ENCODE results near the gene NCKIPSD. TPM values are rescaled to one million over a fixed set of nuclear protein-coding genes. Genes with fewer than 3 reads are reported as not detected.

The NCKIPSD gene
- 4.9 to 11.4 TPM (median 9.2 TPM) in 5 replicates for total RNA-seq (2022; extraction: Qiagen RNA extraction; ENCODE audit: low read depth)

DNA sequence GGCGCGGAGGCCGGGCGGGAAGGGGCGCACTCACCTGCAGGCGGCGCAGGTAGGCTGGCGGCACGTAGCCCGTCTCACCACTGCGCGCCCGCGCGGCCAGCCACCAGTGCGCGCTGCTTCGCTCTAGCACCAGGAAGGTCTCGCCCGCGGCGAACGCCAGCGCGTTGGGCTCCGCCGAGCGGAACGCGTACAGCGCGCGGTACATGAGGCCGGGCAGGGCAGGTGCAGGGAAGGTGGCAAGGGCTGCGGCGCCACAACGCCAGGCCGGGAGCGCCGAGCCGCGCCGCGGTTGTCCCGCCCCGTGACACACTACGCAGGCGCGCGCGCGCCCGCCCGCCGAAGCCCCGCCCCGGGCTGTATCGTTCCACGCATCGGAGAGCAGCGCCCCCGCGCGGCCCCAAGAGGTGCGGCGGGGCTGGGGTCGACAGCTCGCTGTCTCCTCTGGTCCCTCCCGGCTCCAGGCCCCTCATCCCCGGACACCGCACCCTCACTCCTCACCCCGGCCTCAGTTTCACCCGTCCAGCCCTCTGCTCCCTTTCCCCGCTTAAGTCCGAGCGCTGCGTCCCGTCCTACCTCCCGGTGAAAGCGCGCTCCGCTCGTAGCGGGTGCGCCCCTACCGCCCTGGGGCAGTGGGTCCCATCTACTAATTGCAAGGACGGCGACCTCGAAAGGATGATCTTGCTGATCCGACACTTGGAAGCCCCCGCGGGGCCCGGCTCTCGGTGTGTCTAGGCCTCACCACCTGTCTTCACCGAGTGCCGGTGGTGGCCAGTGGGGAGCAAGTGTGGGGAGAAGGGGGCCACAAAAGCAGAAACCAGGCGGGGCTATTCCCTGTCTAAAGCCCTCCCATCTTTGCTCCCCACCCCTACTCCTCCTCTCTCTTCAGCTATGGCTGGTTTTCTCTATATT lies at the start of gene NCKIPSD:
TSS of gene NCKIPSD (minus strand) at position 313 of the 909 bp plus-strand sequence. CDS start at position 205, 108 bp downstream.

DNA sequence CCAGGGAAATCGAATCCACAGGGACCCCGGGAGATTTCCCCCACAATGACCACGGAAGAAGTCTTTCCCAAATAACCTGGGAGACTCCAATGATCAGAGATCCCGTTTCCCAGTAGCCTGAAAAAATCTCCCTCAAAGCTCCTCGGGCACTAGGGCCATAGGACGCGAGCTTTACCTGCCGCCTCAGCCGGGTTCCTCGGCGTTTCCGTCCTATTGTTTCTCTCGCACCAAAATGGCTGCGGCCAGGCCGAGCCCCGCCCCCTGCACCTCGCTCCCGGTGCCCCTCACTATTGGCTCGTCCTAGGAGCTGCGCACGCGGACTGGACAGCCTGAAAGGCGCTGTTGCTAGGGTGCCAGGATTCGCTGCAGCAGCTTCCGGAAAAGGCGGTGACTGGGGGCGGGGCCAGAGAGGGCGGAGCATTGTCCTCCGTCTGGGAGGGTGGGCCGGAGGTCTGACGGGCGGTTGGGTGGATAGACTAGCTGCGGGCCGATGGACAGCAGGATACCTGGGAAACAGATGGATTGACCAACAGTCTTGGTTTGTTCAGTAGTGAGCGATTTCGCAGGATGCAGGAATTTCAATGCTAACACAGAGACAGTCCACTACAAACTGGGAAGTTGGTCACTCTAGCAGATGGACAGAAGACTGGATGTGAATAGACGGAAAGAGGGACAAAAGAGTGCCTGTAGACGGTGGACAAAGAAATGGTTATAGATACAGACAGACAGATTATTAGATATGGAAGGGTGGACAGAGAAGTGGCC lies 31.4 kb upstream of the NCKIPSD start, which contains the start of gene IP6K2:
TSS of gene IP6K2 (minus strand) at position 240 of the 765 bp plus-strand sequence. CDS start 21,930 bp downstream, outside the sequence.

DNA sequence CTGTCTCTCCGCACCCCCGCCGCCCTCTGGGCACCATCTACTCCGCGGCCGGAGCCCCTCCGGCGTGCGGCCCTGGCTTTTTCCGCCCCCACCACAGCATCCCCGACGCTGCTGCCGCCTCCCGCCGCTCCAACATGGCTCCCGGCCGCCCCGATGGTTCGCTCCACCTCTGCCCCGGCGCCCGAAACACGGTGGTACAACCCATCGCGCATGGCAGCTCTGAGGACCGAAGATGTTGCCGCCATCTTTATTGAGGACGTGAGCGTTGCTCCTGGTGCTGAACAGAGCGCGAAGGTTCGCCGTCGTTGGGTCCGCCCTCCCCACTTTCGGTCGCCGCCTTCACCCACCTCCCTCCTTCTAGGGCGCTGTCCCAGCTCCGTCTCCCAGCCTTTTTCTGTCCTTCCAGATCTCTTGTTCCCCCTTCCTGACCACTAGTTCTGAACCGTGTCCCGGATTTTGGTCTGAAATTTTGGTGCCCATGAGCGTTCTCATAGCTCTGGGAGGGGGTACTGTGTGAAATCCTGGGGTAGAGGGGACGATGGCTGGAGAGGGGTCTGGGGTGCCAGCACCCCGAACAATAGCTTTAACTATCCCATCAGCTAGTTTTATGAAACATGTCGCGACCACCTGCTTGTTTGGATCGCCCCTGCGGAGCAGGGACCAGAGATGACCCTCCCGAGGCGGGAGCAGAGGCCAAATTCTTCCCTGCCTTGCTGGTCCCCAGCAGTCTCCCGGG lies 22.8 kb downstream of the NCKIPSD start, which contains the start of gene CELSR3:
TSS of gene CELSR3 (minus strand) at position 134 of the 736 bp plus-strand sequence. CDS start 252 bp downstream, outside the sequence.

GRCh38 chr3:48635222-48636021 lies 50.3 kb downstream of the NCKIPSD start, which contains the start of gene SLC26A6:
Gene SLC26A6 (minus strand): TSS chr3:48635461. CDS start chr3:48635393, 68 bp downstream.

Other genes starting within 250 kb of the NCKIPSD start
- 20.8 to 29.7 TPM (median 26.2 TPM) in 5 replicates for gene CCDC51, start 245.8 kb downstream of the NCKIPSD start, total RNA-seq (2022; extraction: Qiagen RNA extraction; ENCODE audit: low read depth)
- gene TMA7, start 245.7 kb downstream of the NCKIPSD start, total RNA-seq (2022; extraction: Qiagen RNA extraction; ENCODE audit: low read depth): 270 to 585 TPM (median 291 TPM) in 5 replicates
- 6.9 to 9.8 TPM (median 8.7 TPM) in 5 replicates for gene ATRIP, start 239.2 kb downstream of the NCKIPSD start, total RNA-seq (2022; extraction: Qiagen RNA extraction; ENCODE audit: low read depth)
- gene SHISA5, start 181.7 kb downstream of the NCKIPSD start, total RNA-seq (2022; extraction: Qiagen RNA extraction; ENCODE audit: low read depth): 83.6 to 137 TPM (median 127 TPM) in 5 replicates
- gene PFKFB4, start 129.1 kb downstream of the NCKIPSD start, total RNA-seq (2022; extraction: Qiagen RNA extraction; ENCODE audit: low read depth): 10.8 to 18.0 TPM (median 13.9 TPM) in 5 replicates
- 4.6 to 11.7 TPM (median 8.9 TPM) in 5 replicates for gene UCN2, start 122.1 kb downstream of the NCKIPSD start, total RNA-seq (2022; extraction: Qiagen RNA extraction; ENCODE audit: low read depth)
- gene COL7A1, start 90.6 kb downstream of the NCKIPSD start, total RNA-seq (2022; extraction: Qiagen RNA extraction; ENCODE audit: low read depth): 93.6 to 227 TPM (median 182 TPM) in 5 replicates
- gene UQCRC1, start 76.3 kb downstream of the NCKIPSD start, total RNA-seq (2022; extraction: Qiagen RNA extraction; ENCODE audit: low read depth): 154 to 191 TPM (median 182 TPM) in 5 replicates
- not detected in 5 replicates for gene TMEM89, start 64.1 kb downstream of the NCKIPSD start, total RNA-seq (2022; extraction: Qiagen RNA extraction; ENCODE audit: low read depth)
- gene SLC26A6, start 50.5 kb downstream of the NCKIPSD start, total RNA-seq (2022; extraction: Qiagen RNA extraction; ENCODE audit: low read depth): 14.6 to 23.6 TPM (median 19.8 TPM) in 5 replicates
- gene CELSR3, start 23.0 kb downstream of the NCKIPSD start, total RNA-seq (2022; extraction: Qiagen RNA extraction; ENCODE audit: low read depth): 2.5 to 5.7 TPM (median 5.1 TPM) in 5 replicates
- gene IP6K2, start 31.3 kb upstream of the NCKIPSD start, total RNA-seq (2022; extraction: Qiagen RNA extraction; ENCODE audit: low read depth): 46.3 to 49.1 TPM (median 48.9 TPM) in 5 replicates
- 13.8 to 22.2 TPM (median 18.4 TPM) in 5 replicates for gene PRKAR2A, start 162.0 kb upstream of the NCKIPSD start, total RNA-seq (2022; extraction: Qiagen RNA extraction; ENCODE audit: low read depth)
- gene SLC25A20, start 213.0 kb upstream of the NCKIPSD start, total RNA-seq (2022; extraction: Qiagen RNA extraction; ENCODE audit: low read depth): 10.2 to 13.8 TPM (median 11.1 TPM) in 5 replicates
- gene ARIH2, start 232.9 kb upstream of the NCKIPSD start, total RNA-seq (2022; extraction: Qiagen RNA extraction; ENCODE audit: low read depth): 55.3 to 61.3 TPM (median 60.6 TPM) in 5 replicates

Data from A549 treated with ZK216348 at 1 μM for 4 hours (cell line).